SU-DHL-6 (cell line): ENCODE results near the gene APOC4.

Experiments used
- EZH2phosphoT487 ChIP-seq: fragments of 200-600 bp; sonication (generic), shearing (Covaris generic); conservative IDR thresholded peaks from 2 replicates; pipeline ENCODE4 v1.6.1; 2018; ENCODE audit warnings: mild to moderate bottlenecking, antibody characterized with exemption, low read length, moderate library complexity, mixed read lengths
- TF ChIP-seq, protein P1 (sequence below): fragments of 200-600 bp; sonication (generic); IDR thresholded peaks from one replicate; pipeline ENCODE4 v1.5.1; 2017; ENCODE audit warnings: antibody characterized with exemption, mild to moderate bottlenecking, low read length, moderate library complexity; ENCODE audit not compliant: insufficient read depth, poor library complexity, severe bottlenecking

DNA sequence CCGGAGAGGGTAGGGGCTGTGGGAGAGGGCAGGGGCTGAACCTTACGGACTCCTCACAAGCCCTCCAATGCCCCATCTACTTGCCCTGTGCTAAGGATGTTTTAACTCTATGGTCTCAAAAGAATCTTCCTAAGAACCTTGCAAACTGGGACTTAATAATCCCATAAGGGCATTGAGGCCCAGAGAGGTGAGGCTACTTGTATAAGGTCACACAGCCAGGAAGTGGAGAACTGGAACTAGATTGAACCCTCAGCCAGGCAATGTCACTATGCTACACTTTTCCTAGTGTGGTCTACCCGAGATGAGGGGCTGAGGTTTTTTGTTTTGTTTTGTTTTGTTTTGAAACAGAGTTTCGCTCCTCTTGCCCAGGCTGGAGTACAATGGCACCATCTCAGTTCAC is 10.5 kb upstream of the APOC4 start:
- TF ChIP-seq, protein P1, sequence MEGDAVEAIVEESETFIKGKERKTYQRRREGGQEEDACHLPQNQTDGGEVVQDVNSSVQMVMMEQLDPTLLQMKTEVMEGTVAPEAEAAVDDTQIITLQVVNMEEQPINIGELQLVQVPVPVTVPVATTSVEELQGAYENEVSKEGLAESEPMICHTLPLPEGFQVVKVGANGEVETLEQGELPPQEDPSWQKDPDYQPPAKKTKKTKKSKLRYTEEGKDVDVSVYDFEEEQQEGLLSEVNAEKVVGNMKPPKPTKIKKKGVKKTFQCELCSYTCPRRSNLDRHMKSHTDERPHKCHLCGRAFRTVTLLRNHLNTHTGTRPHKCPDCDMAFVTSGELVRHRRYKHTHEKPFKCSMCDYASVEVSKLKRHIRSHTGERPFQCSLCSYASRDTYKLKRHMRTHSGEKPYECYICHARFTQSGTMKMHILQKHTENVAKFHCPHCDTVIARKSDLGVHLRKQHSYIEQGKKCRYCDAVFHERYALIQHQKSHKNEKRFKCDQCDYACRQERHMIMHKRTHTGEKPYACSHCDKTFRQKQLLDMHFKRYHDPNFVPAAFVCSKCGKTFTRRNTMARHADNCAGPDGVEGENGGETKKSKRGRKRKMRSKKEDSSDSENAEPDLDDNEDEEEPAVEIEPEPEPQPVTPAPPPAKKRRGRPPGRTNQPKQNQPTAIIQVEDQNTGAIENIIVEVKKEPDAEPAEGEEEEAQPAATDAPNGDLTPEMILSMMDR = no peak
- TF ChIP-seq EZH2phosphoT487 = no peak
